ENCODE data around the gene CPEB4.

The CPEB4 gene

GRCh38 chr5:173981185-173981761 is 93.1 kb downstream of the CPEB4 start:
- TF ChIP-seq CTCF (IDR thresholded peaks at IDR 0.05; ENCODE audit: control insufficient read depth, insufficient read depth, low read depth, low read length, missing control alignments): no peak
- no peak overlapping the region for H3K4me3 ChIP-seq (ENCODE audit: control insufficient read depth, low read depth, low read length)
- no peak for DNase-seq (ENCODE audit: low read depth)

DNA sequence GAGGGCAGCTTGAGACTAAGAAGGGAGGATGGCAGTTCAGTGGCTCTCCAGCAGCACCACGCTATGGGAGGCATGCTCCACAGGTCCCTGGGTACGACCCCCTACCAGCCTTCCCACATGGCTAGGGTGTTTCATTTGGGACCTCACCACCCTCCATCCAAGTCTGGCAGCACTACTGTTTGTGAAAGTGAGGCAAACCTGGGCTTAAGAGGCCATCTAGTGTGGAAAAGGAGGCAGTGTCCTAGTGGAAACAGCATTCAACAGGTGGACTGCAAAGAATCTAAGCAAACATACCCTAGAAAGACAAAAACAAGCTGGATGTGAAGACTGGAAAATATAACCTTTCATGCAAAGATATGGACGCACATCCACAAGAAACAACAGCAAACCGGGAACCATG is 96.1 kb downstream of the CPEB4 start:
- no peak overlapping the region for H3K4me3 ChIP-seq (ENCODE audit: control insufficient read depth, low read depth, low read length)
- no peak for DNase-seq (ENCODE audit: low read depth)
- peak; percentile 58 for TF ChIP-seq CTCF (IDR thresholded peaks at IDR 0.05; ENCODE audit: control insufficient read depth, insufficient read depth, low read depth, low read length, missing control alignments)

DNA sequence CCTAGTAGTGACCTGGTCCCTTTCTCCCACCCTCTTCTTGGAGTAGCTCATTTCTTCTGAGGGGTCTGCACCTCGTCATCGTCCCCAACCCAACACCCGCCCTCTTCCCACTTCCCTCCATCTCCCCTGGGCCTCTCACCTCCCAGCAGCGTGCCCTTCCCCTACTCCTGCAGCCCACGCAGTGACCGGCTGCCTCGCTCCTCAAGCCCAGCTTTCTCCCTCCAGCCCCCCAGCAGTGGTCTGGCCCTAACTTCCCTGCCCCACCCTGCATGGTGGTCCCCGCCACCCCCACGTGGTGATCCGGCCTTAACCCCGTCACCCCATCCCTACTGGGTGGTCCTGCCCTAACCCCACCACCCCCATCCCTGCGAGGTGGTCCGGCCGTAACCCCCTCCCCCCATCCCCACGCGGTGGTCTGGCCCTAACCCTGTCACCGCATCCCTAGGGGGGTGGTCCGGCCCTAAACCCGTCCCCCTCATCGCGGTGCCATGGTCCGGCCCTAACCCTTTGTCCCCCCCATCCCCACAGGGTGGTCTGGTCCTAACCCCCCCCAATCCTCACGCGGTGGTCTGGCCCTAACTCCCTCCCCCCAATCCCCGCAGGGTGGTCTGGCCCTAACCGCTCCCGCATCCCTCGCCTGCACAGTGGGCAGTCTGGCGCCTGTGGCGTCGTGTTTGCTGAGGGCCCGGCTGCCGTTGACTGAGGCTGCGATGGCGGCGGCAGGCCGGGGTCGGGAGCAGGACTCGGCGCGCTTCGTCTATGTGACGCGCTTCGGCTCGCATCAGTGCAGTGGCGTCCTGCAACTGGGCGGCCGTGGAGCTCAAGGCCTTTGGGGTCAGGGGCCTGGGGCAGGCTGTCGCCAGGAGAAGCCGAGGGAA is 100.6 kb downstream of the CPEB4 start, which contains the start of gene C5orf47:
C5orf47 (plus strand) TSS at position 617 of the 878 bp plus-strand sequence; CDS start at position 711, 94 bp downstream.
- no peak within 1 kb of the TSS for H3K4me3 ChIP-seq (ENCODE audit: control insufficient read depth, low read depth, low read length)
- no peak for DNase-seq (ENCODE audit: low read depth)
- TF ChIP-seq CTCF (IDR thresholded peaks at IDR 0.05; ENCODE audit: control insufficient read depth, insufficient read depth, low read depth, low read length, missing control alignments): no peak

GRCh38 chr5:173989432-173990082 is 101.4 kb downstream of the CPEB4 start:
- no peak for TF ChIP-seq CTCF (IDR thresholded peaks at IDR 0.05; ENCODE audit: control insufficient read depth, insufficient read depth, low read depth, low read length, missing control alignments)
- no peak for DNase-seq (ENCODE audit: low read depth)
- no peak overlapping the region for H3K4me3 ChIP-seq (ENCODE audit: control insufficient read depth, low read depth, low read length)

GRCh38 chr5:173997331-173997730 is 109.2 kb downstream of the CPEB4 start:
- TF ChIP-seq CTCF (IDR thresholded peaks at IDR 0.05; ENCODE audit: control insufficient read depth, insufficient read depth, low read depth, low read length, missing control alignments): no peak
- H3K4me3 ChIP-seq (ENCODE audit: control insufficient read depth, low read depth, low read length): no peak overlapping the region
- DNase-seq (ENCODE audit: low read depth): no peak

- no peak for DNase-seq (ENCODE audit: low read depth)
- H3K4me3 ChIP-seq (ENCODE audit: control insufficient read depth, low read depth, low read length): no peak overlapping the region
- TF ChIP-seq CTCF (IDR thresholded peaks at IDR 0.05; ENCODE audit: control insufficient read depth, insufficient read depth, low read depth, low read length, missing control alignments): no peak
Measured at GRCh38 chr5:173998531-173998930, 110.4 kb downstream of the CPEB4 start.

Measured in AG09309 (cell line).